Measurements from ENCODE around the gene BANF2.

Gene BANF2

GRCh38 chr20:17674722-17675518 is 24.8 kb upstream of the BANF2 start:
- TF ChIP-seq, protein P1, sequence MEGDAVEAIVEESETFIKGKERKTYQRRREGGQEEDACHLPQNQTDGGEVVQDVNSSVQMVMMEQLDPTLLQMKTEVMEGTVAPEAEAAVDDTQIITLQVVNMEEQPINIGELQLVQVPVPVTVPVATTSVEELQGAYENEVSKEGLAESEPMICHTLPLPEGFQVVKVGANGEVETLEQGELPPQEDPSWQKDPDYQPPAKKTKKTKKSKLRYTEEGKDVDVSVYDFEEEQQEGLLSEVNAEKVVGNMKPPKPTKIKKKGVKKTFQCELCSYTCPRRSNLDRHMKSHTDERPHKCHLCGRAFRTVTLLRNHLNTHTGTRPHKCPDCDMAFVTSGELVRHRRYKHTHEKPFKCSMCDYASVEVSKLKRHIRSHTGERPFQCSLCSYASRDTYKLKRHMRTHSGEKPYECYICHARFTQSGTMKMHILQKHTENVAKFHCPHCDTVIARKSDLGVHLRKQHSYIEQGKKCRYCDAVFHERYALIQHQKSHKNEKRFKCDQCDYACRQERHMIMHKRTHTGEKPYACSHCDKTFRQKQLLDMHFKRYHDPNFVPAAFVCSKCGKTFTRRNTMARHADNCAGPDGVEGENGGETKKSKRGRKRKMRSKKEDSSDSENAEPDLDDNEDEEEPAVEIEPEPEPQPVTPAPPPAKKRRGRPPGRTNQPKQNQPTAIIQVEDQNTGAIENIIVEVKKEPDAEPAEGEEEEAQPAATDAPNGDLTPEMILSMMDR (IDR thresholded peaks at IDR 0.05), result no peak
- Mint-ChIP-seq H3K4me3 (no peak overlapping the region), H3K4me1 (peaks cover 49% of the 10 kb centered on the region), H3K9me3 (no peaks in the 10 kb centered on the region), H3K27me3 (ENCODE audit: low read depth, poor library complexity) (no peaks in the 10 kb centered on the region), H3K27ac (peak overlapping the region; percentile 54), H3K36me3 (ENCODE audit: low read depth) (peaks cover 72% of the 10 kb centered on the region)
- DNase-seq, result no peak

GRCh38 chr20:17675519-17676377 is 24.0 kb upstream of the BANF2 start:
- Mint-ChIP-seq H3K4me1 (peaks cover 57% of the 10 kb centered on the region), H3K4me3 (no peak overlapping the region), H3K27ac (no peak overlapping the region), H3K36me3 (ENCODE audit: low read depth) (peaks cover 64% of the 10 kb centered on the region), H3K27me3 (ENCODE audit: low read depth, poor library complexity) (no peaks in the 10 kb centered on the region), H3K9me3 (no peaks in the 10 kb centered on the region)
- TF ChIP-seq, protein P1 (IDR thresholded peaks at IDR 0.05), result no peak
- no peak for DNase-seq

DNA sequence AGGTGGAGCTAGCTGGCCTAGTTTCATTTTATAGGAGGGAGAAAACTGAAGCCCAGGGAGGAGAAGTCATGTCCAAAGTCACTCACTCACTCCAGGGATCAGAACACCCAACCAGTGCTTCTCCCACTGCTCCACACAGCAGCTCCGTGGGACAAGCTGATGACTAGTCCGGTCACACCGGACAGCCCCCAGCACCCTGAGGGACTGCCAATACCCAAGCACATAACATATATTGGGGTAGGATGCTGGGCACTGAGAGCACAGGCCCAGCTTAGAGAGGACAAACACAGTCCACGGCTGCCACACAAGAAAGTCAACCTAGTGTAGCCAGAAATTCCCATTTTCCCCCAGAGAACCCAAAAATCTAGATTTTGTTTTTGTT is 23.4 kb upstream of the BANF2 start:
- H3K4me1 Mint-ChIP-seq, result peaks cover 57% of the 10 kb centered on the region
- no peak overlapping the region for H3K27ac Mint-ChIP-seq
- H3K36me3 Mint-ChIP-seq (ENCODE audit: low read depth), result peaks cover 57% of the 10 kb centered on the region
- TF ChIP-seq, protein P1 (IDR thresholded peaks at IDR 0.05), result no peak
- H3K9me3 Mint-ChIP-seq, result no peaks in the 10 kb centered on the region
- no peaks in the 10 kb centered on the region for H3K27me3 Mint-ChIP-seq (ENCODE audit: low read depth, poor library complexity)
- DNase-seq, result no peak
- no peak overlapping the region for H3K4me3 Mint-ChIP-seq

GRCh38 chr20:17676942-17677341 is 22.8 kb upstream of the BANF2 start:
- Mint-ChIP-seq H3K4me3 (no peak overlapping the region), H3K9me3 (no peaks in the 10 kb centered on the region), H3K27me3 (ENCODE audit: low read depth, poor library complexity) (no peaks in the 10 kb centered on the region), H3K27ac (no peak overlapping the region), H3K36me3 (ENCODE audit: low read depth) (peaks cover 52% of the 10 kb centered on the region), H3K4me1 (peaks cover 57% of the 10 kb centered on the region)
- DNase-seq, result no peak
- TF ChIP-seq, protein P1 (IDR thresholded peaks at IDR 0.05), result no peak

GRCh38 chr20:17678295-17678694 is 21.5 kb upstream of the BANF2 start:
- Mint-ChIP-seq H3K36me3 (ENCODE audit: low read depth) (peaks cover 40% of the 10 kb centered on the region), H3K4me3 (no peak overlapping the region), H3K9me3 (no peaks in the 10 kb centered on the region), H3K27ac (no peak overlapping the region), H3K4me1 (peaks cover 53% of the 10 kb centered on the region), H3K27me3 (ENCODE audit: low read depth, poor library complexity) (no peaks in the 10 kb centered on the region)
- no peak for DNase-seq
- TF ChIP-seq, protein P1 (IDR thresholded peaks at IDR 0.05), result no peak

All from nephron progenitor cell (in vitro differentiated cells).